Measurements from ENCODE around the gene KCNJ10. TPM values are rescaled to one million over a fixed set of nuclear protein-coding genes. Genes with fewer than 3 reads are reported as not detected.

Gene KCNJ10
- total and polyA plus RNA-seq, 2 of the 13 experiments (the other 11 are each of a cell fraction or from before 2014, with no cell fraction given): 4.4 to 10.3 TPM

DNA sequence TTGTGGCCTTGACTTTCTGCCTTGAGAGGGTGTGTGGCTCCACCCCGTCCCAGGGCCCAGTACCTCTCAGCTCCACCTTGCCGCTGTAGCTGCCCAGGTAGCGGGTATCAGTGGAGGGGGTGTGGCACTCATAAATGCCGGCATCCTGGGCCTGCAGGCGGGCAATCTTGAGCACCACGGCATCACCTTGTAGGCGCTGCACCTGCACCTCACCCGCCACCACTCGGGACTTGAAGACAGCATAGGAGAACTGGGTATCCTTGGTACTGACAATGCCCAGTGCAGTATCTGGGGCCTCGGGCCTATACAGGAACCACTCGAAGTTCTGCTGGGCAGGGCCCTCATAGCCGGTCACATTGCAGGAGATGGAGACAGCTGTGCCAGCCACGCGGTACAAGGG is 24.8 kb upstream of the KCNJ10 start (continued):
- TF ChIP-seq, protein P1, sequence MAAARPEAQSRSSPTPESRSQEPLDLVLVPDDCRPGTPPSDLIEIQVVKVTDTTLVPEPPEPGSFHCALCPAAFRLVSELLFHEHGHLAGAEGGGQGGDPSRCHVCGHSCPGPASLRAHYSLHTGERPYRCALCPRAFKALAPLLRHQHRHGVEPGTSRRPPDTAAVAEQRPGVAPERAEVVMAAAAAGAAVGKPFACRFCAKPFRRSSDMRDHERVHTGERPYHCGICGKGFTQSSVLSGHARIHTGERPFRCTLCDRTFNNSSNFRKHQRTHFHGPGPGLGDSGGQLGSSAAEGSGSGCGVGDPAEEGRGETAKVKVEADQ (CRISPR knock-in tag; IDR thresholded peaks at IDR 0.05; ENCODE audit: borderline replicate concordance): no peak
- no peak for TF ChIP-seq ZFP36L2 (CRISPR knock-in tag; IDR thresholded peaks at IDR 0.05)
- no peak for TF ChIP-seq MED13 (CRISPR knock-in tag; IDR thresholded peaks at IDR 0.05)
- no peak for TF ChIP-seq MZF1 (CRISPR knock-in tag; IDR thresholded peaks at IDR 0.05; ENCODE audit: borderline replicate concordance)
- TF ChIP-seq, protein P2, sequence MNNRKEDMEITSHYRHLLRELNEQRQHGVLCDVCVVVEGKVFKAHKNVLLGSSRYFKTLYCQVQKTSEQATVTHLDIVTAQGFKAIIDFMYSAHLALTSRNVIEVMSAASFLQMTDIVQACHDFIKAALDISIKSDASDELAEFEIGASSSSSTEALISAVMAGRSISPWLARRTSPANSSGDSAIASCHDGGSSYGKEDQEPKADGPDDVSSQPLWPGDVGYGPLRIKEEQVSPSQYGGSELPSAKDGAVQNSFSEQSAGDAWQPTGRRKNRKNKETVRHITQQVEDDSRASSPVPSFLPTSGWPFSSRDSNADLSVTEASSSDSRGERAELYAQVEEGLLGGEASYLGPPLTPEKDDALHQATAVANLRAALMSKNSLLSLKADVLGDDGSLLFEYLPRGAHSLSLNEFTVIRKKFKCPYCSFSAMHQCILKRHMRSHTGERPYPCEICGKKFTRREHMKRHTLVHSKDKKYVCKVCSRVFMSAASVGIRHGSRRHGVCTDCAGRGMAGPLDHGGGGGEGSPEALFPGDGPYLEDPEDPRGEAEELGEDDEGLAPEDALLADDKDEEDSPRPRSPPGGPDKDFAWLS (CRISPR knock-in tag; IDR thresholded peaks at IDR 0.05; ENCODE audit: borderline replicate concordance): no peak
- TF ChIP-seq XRCC5 (optimal IDR thresholded peaks at IDR 0.05; ENCODE audit: low read length): no peak
- no peak for TF ChIP-seq ZFP37 (CRISPR knock-in tag; IDR thresholded peaks at IDR 0.05; ENCODE audit: borderline replicate concordance)

DNA sequence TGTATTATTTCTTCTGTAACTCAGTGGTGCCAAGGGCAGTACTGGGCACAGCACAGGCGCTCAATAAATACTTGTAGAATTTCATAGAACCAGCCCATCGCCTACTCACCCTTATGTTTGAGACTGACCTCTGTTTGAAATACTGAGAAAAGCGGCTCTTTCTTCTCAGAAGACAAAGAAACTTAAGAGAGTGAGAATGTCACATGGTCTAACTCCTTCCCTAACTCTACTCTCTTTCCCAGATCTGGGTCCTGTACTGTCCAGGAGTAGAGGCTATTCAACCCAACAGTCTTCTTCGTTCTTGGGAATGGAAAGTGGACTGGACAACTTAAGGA is 24.3 kb upstream of the KCNJ10 start:
- Histone ChIP-seq H3K4me3 (replicated peaks in 1 of 3; ENCODE audit: insufficient read depth in 1 of 3, low read depth in 2 of 3, low read length in 3 of 3) (no peak overlapping the region), H3K36me3 (replicated peaks in 1 of 2; ENCODE audit: control insufficient read depth in 1 of 2, insufficient read depth in 2 of 2, low read length in 2 of 2) (peaks cover 10 to 13% of the 10 kb centered on the region in 2 experiments; a peak in 4 of 5 replicates), H4K20me1 (ENCODE audit: insufficient read depth, low read length) (no peaks in the 10 kb centered on the region), H3K79me2 (ENCODE audit: insufficient read depth, low read length) (peaks cover 18% of the 10 kb centered on the region), H3K9me3 (ENCODE audit: low read length) (no peaks in the 10 kb centered on the region), H3K4me2 (ENCODE audit: low read depth, low read length) (0 out of 2 replicates have a peak overlapping the region, but pooled peaks have one; percentile 18), H2AFZ (ENCODE audit: low read length) (no peak overlapping the region), H3K27me3 (ENCODE audit: control insufficient read depth in 1 of 2, insufficient read depth in 2 of 2, low read length in 2 of 2) (no peaks in the 10 kb centered on the region), H3K4me1 (ENCODE audit: insufficient read depth, low read length) (peaks cover 45% of the 10 kb centered on the region), H3K27ac (ENCODE audit: extremely low read length, insufficient read depth, low read length) (no peak overlapping the region), H3K9ac (ENCODE audit: insufficient read depth, low read depth, low read length) (no peak overlapping the region)
- DNase-seq (ENCODE audit: low spot score): no peak
- CTCF ChIA-PET (ENCODE audit: low intra/inter-chr PET ratio, low total read pairs): no interaction called here
- TF ChIP-seq SIX1 (CRISPR knock-in tag; IDR thresholded peaks at IDR 0.05; ENCODE audit: borderline replicate concordance) (no peak), ARNTL (CRISPR knock-in tag; IDR thresholded peaks at IDR 0.05) (no peak), FOXP1 (IDR thresholded peaks at IDR 0.05) (no peak), FOXP1 (CRISPR knock-in tag; IDR thresholded peaks at IDR 0.05) (no peak), ZNF501 (CRISPR knock-in tag; IDR thresholded peaks at IDR 0.05) (no peak)
- intact Hi-C loops (cut with micrococcal nuclease; ENCODE audit: unreplicated experiment): no loop called here
- 95% methylated on average over 4 of the region's 4 CpGs for WGBS (ENCODE audit: low lambda C conversion rate)
- FAIRE-seq: no peak
- POLR2A ChIA-PET: no interaction called here
- no peak for ATAC-seq
- in situ Hi-C loops (cut with HindIII; ENCODE audit: extremely low pct_ligation_motif_present, low pct_unique_long_range_greater_than_20kb): no loop called here
- BruUV-seq (replicated peaks): no TSS peak

Data from HepG2 (cell line).